Esophagus muscularis mucosa (tissue), 4 donors: ENCODE measurements around the gene ATAD2B. TPM values are rescaled to one million over a fixed set of nuclear protein-coding genes. Genes with fewer than 3 reads are reported as not detected.

ENCODE experiments used
- DNase-seq: peaks from one replicate; pipeline ENCODE4 v3.0.0-alpha.2; 2017; ENCODE audit errors: extremely low spot score
- H3K27ac ChIP-seq, 4 donors: fragments of 200-600 bp; sonication (generic); replicated peaks in 1 of 4; 1 replicate in 3 of 4; 2 replicates in 1 of 4; pipeline ENCODE4 v1.5.1; 2016 to 2019; ENCODE audit warnings: mild to moderate bottlenecking in 1 of 4
- H3K27me3 ChIP-seq, 4 donors: fragments of 200-600 bp; sonication (generic); one replicate each; pipeline versions ENCODE4 v1.5.1 to v1.6.0; 2016 to 2019
- H3K36me3 ChIP-seq, 4 donors: fragments of 200-600 bp; sonication (generic); one replicate each; pipeline ENCODE4 v1.5.1; 2016 to 2019
- H3K4me1 ChIP-seq, 4 donors: fragments of 200-600 bp; sonication (generic); one replicate each; pipeline ENCODE4 v1.5.1; 2016 to 2019
- H3K4me3 ChIP-seq, 4 donors: fragments of 200-600 bp; sonication (generic); 1 replicate in 2 of 4; 2 replicates in 2 of 4; pipeline ENCODE4 v1.5.1; 2016 to 2019; ENCODE audit warnings: mild to moderate bottlenecking in 4 of 4, moderate library complexity in 1 of 4
- H3K9me3 ChIP-seq, 4 donors: fragments of 200-600 bp; sonication (generic); 1 replicate in 3 of 4; 2 replicates in 1 of 4; pipeline ENCODE4 v1.5.1; 2016 to 2019
- EP300 ChIP-seq: sonication (generic); formaldehyde crosslinking; IDR thresholded peaks from one replicate; pipeline ENCODE4 v1.6.1; 2017; ENCODE audit warnings: antibody characterized with exemption
- POLR2A ChIP-seq: fragments of 450-650 bp; IDR thresholded peaks from one replicate; pipeline ENCODE4 v1.6.1; 2017; ENCODE audit warnings: antibody characterized with exemption, moderate library complexity, mild to moderate bottlenecking, low read depth
- POLR2AphosphoS5 ChIP-seq, 2 donors: sonication (generic); formaldehyde crosslinking; IDR thresholded peaks; one replicate each; pipeline ENCODE4 v1.6.1; 2017; ENCODE audit warnings: antibody characterized with exemption in 2 of 2
- WGBS: methylation state at CpG from one replicate; pipeline ENCODE4 v1.1.5; 2018; 5-methylcytosine and 5-hydroxymethylcytosine counted together
- intact Hi-C: fragments of 100-400 bp; cut with DNase I; formaldehyde crosslinking; loops from one replicate; pipeline ENCODE4 v1.15.1; 2023
- total RNA-seq, 4 donors: library from RNA; depleted of rRNA; stranded (reverse); fragments of >200 nt; gene quantifications; one replicate each; pipeline versions ENCODE4 v1.1.0 to v1.2.1, GENCODE V29; 2016
- TF ChIP-seq, protein P1 (sequence below), 3 experiments: fragments of 200-600 bp in 2 of 3; fragments of 450-650 bp in 1 of 3; sonication (generic) in 2 of 3; IDR thresholded peaks; one replicate each; pipeline ENCODE4 v1.5.1; 2017 to 2019; ENCODE audit warnings: antibody characterized with exemption in 3 of 3, mild to moderate bottlenecking in 2 of 3, moderate library complexity in 1 of 3

Gene ATAD2B
- total RNA-seq, 4 donors from 2014 or later: 8.0 to 17.4 (median 13.5) TPM

DNA sequence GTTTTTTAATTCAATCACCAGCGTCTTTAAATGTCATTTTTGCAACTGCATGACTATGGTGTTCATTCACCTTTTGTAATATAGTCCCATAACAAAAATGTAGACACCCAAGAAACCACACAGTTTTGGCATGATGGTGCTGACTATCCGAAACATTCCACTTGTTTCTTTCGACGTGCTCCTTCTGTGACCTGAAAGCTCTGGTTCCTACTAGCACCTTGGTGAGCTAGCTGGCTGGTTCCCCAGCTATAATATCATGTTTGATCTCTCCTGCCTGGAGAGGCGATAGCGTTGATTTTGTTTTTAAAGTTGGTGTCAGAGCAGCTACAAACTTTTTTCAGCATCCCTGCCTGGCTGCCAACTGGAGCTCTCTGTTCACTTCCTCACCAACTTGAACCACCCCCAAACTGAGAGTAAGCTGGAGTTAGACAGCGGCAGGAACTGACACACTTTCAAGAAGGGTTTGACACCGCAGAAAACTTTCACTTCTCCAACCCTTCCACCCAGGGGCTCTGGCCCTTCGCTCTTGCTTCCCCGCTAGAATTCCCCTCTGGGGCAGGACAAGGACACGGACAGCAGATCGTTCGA, 1.1 kb downstream of the ATAD2B start:
- intact Hi-C loops: loop anchor here (2.0 to 10.0 kb wide), 4 partner anchors 15 to 152 kb away; partner anchors contain the start of genes FKBP1B, SF3B6, UBXN2A and WDCP
- Histone ChIP-seq H3K27ac (peak overlapping the region; percentile 95 to 98 (median 98)), H3K9me3 (no peaks in the 10 kb centered on the region), H3K36me3 (no peaks in the 10 kb centered on the region), H3K27me3 (no peaks in the 10 kb centered on the region), H3K4me3 (peak overlapping the region; percentile 76 to 97 (median 92)), H3K4me1 (peaks cover 34 to 68% (median 66%) of the 10 kb centered on the region in 4 donors)
- 2% methylated on average over 13 of the region's 13 CpGs for WGBS
- DNase-seq: peak; percentile 94
- peak; percentile 68 to 81 for TF ChIP-seq POLR2AphosphoS5 (IDR thresholded peaks at IDR 0.05)
- no peak for TF ChIP-seq EP300
- TF ChIP-seq, protein P1, sequence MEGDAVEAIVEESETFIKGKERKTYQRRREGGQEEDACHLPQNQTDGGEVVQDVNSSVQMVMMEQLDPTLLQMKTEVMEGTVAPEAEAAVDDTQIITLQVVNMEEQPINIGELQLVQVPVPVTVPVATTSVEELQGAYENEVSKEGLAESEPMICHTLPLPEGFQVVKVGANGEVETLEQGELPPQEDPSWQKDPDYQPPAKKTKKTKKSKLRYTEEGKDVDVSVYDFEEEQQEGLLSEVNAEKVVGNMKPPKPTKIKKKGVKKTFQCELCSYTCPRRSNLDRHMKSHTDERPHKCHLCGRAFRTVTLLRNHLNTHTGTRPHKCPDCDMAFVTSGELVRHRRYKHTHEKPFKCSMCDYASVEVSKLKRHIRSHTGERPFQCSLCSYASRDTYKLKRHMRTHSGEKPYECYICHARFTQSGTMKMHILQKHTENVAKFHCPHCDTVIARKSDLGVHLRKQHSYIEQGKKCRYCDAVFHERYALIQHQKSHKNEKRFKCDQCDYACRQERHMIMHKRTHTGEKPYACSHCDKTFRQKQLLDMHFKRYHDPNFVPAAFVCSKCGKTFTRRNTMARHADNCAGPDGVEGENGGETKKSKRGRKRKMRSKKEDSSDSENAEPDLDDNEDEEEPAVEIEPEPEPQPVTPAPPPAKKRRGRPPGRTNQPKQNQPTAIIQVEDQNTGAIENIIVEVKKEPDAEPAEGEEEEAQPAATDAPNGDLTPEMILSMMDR (IDR thresholded peaks at IDR 0.05): no peak
- TF ChIP-seq POLR2A: no peak

- no peaks in the 10 kb centered on the region for H3K27me3 ChIP-seq
- WGBS: 19% methylated on average over 7 of the region's 7 CpGs
- DNase-seq: no peak
- intact Hi-C loops: loop anchor here (5.0 to 10.0 kb wide), 3 partner anchors 100 to 153 kb away; partner anchors contain the start of genes FKBP1B, SF3B6 and WDCP
- H3K9me3 ChIP-seq: no peaks in the 10 kb centered on the region
- H3K4me1 ChIP-seq: peaks cover 34 to 77% (median 70%) of the 10 kb centered on the region in 4 donors
- no peaks in the 10 kb centered on the region for H3K36me3 ChIP-seq
- TF ChIP-seq, protein P1 (IDR thresholded peaks at IDR 0.05): no peak
- TF ChIP-seq POLR2A: no peak
- no peak for TF ChIP-seq EP300
- TF ChIP-seq POLR2AphosphoS5 (IDR thresholded peaks at IDR 0.05): no peak
- H3K4me3 ChIP-seq: peak overlapping the region; percentile 76 to 97 (median 92)
- peak overlapping the region; percentile 95 to 98 (median 98) for H3K27ac ChIP-seq
These were observed 2.1 kb downstream of the ATAD2B start for GRCh38 chr2:23924589-23925359.

- 80% methylated on average over 8 of the region's 8 CpGs for WGBS
- Histone ChIP-seq H3K4me1 (peaks cover 34 to 91% (median 84%) of the 10 kb centered on the region in 4 donors), H3K36me3 (no peaks in the 10 kb centered on the region), H3K27me3 (no peaks in the 10 kb centered on the region), H3K27ac (no peak overlapping the region), H3K9me3 (no peaks in the 10 kb centered on the region), H3K4me3 (no peak overlapping the region)
- DNase-seq: no peak
- intact Hi-C loops: no loop called here
- no peak for TF ChIP-seq POLR2A
- no peak for TF ChIP-seq EP300
- TF ChIP-seq, protein P1 (IDR thresholded peaks at IDR 0.05): no peak
- no peak for TF ChIP-seq POLR2AphosphoS5 (IDR thresholded peaks at IDR 0.05)
These were observed 8.0 kb downstream of the ATAD2B start for GRCh38 chr2:23918837-23919489.

DNA sequence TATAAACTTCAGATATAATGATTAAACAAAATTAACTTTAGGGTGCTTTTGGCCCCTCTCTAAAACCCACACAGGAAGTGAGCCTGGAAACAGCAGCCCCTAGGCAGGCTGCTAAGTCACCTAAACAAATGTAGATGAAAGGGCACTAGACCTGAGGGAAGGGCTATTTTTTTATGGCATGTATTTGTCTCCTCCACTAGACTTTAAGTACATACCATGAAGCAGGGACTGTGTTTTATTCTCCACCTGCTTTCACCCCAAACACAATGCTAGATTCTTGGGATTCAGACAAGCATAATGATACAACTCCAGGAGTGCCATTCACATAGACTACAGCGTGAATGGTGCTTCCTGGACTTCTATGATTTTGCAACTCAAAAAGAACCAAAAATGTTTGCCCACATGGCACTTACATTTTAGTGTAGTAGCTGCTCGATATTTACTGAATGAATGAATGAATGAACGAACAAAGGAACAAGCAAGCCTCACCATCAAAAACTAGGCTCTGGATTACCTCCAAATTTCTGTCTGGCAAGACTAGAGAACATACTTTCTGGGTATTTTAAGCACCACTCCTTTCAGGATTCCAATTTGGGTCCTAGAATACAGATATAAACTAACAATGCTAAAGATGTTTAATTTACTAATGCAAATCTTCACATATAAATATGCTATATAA, 10.1 kb downstream of the ATAD2B start:
- no peak overlapping the region for H3K4me3 ChIP-seq
- DNase-seq: no peak
- WGBS: 47% methylated on average over 3 of the region's 3 CpGs
- H3K27ac ChIP-seq: peak overlapping the region; percentile 5 to 40 (median 16)
- no peaks in the 10 kb centered on the region for H3K36me3 ChIP-seq
- H3K4me1 ChIP-seq: peaks cover 31 to 78% (median 74%) of the 10 kb centered on the region in 4 donors
- H3K27me3 ChIP-seq: no peaks in the 10 kb centered on the region
- H3K9me3 ChIP-seq: no peaks in the 10 kb centered on the region
- intact Hi-C loops: no loop called here
- TF ChIP-seq, protein P1 (IDR thresholded peaks at IDR 0.05): no peak
- TF ChIP-seq POLR2AphosphoS5 (IDR thresholded peaks at IDR 0.05) (no peak), EP300 (no peak), POLR2A (no peak)
